K562 (cell line): ENCODE data around the gene MAPKAPK3. TPM values are rescaled to one million over a fixed set of nuclear protein-coding genes. Genes with fewer than 3 reads are reported as not detected.

ENCODE experiments used
- ATF7 ChIP-seq: fragments of 450-650 bp; IDR thresholded peaks from 2 replicates; pipeline ENCODE4 v1.7.1; 2014; ENCODE audit warnings: mild to moderate bottlenecking, moderate library complexity
- BRD4 ChIP-seq: fragments of 200-600 bp; sonication (generic); IDR thresholded peaks from 2 replicates; pipeline ENCODE4 v1.6.1; 2017; ENCODE audit warnings: inconsistent platforms
- CBFA2T2 ChIP-seq: fragments of 450-650 bp; conservative IDR thresholded peaks from 2 replicates; pipeline ENCODE4 v1.6.1; 2017; ENCODE audit warnings: mild to moderate bottlenecking
- FOXA1 ChIP-seq: fragments of 450-650 bp; IDR thresholded peaks from 2 replicates; pipeline ENCODE4 v1.6.1; 2016; ENCODE audit warnings: mild to moderate bottlenecking, borderline replicate concordance
- HLTF ChIP-seq: fragments of 450-650 bp; IDR thresholded peaks from 2 replicates; pipeline ENCODE4 v1.6.1; 2016
- HNRNPUL1 ChIP-seq: fragments of 200-400 bp; formaldehyde crosslinking; IDR thresholded peaks from 2 replicates; pipeline ENCODE4 v1.6.1; 2017; ENCODE audit warnings: low read length
- HOXB6 ChIP-seq: fragments of 250-450 bp; sonication (Bioruptor Pico); IDR thresholded peaks from 2 replicates; pipeline ENCODE4 v1.5.1; 2022; ENCODE audit warnings: mild to moderate bottlenecking, borderline replicate concordance
- KDM1A ChIP-seq, 2 experiments: fragments of 450-650 bp; IDR thresholded peaks; 2 replicates each; pipeline ENCODE4 v1.6.1; 2016; ENCODE audit warnings: mild to moderate bottlenecking in 2 of 2
- KDM5B ChIP-seq: fragments of 200-600 bp; sonication (generic); IDR thresholded peaks from 2 replicates; pipeline ENCODE4 v1.6.1; 2012; ENCODE audit warnings: low read depth, mild to moderate bottlenecking, moderate library complexity, low read length, control low read depth, inconsistent platforms; ENCODE audit not compliant: insufficient replicate concordance
- KLF1 ChIP-seq: fragments of 450-650 bp; IDR thresholded peaks from 2 replicates; pipeline ENCODE4 v1.6.1; 2016; ENCODE audit warnings: missing genetic modification characterization, missing compliant biosample characterization
- NR2F6 ChIP-seq: fragments of 450-650 bp; formaldehyde crosslinking; IDR thresholded peaks from 2 replicates; pipeline ENCODE4 v1.4.0; 2020; ENCODE audit warnings: mild to moderate bottlenecking
- POLR2AphosphoS5 ChIP-seq: IDR thresholded peaks from 2 replicates; pipeline ENCODE4 v1.6.1; 2011; ENCODE audit warnings: mild to moderate bottlenecking, low read depth, low read length, moderate library complexity; ENCODE audit not compliant: control insufficient read depth, insufficient read depth
- PRDM10 ChIP-seq: fragments of 450-650 bp; IDR thresholded peaks from 2 replicates; pipeline ENCODE4 v1.6.1; 2018; ENCODE audit not compliant: partially characterized antibody
- RAD51 ChIP-seq: fragments of 450-650 bp; IDR thresholded peaks from 2 replicates; pipeline ENCODE4 v1.7.1; 2016; ENCODE audit warnings: low read depth, mild to moderate bottlenecking, borderline replicate concordance
- RBBP5 ChIP-seq: fragments of 200-600 bp; sonication (generic); IDR thresholded peaks from 2 replicates; pipeline ENCODE4 v1.6.1; 2012; ENCODE audit warnings: borderline replicate concordance, mild to moderate bottlenecking, low read length, control low read depth, inconsistent platforms; ENCODE audit not compliant: insufficient read depth, poor library complexity, severe bottlenecking
- TCF7 ChIP-seq: sonication (generic); IDR thresholded peaks from 2 replicates; pipeline ENCODE4 v1.6.1; 2016; ENCODE audit warnings: antibody characterized with exemption, borderline replicate concordance
- ZKSCAN3 ChIP-seq: fragments of 250-450 bp; sonication (Bioruptor Pico); IDR thresholded peaks from 2 replicates; pipeline ENCODE4 v1.4.0; 2020
- ZNF121 ChIP-seq: sonication (generic); formaldehyde crosslinking; conservative IDR thresholded peaks from 2 replicates; pipeline ENCODE4 v1.8.0; 2022; ENCODE audit warnings: missing genetic modification reagents
- ZNF133 ChIP-seq: fragments of 250-450 bp; sonication (Bioruptor Pico); IDR thresholded peaks from 2 replicates; pipeline ENCODE4 v1.4.0; 2020; ENCODE audit warnings: mild to moderate bottlenecking
- ZNF277 ChIP-seq: fragments of 250-450 bp; sonication (Bioruptor Pico); IDR thresholded peaks from 2 replicates; pipeline ENCODE4 v1.8.0; 2022; ENCODE audit warnings: inconsistent platforms, mild to moderate bottlenecking, moderate library complexity, borderline replicate concordance
- ZNF507 ChIP-seq: conservative IDR thresholded peaks from 2 replicates; pipeline ENCODE4 v1.6.1; 2017; ENCODE audit warnings: missing genetic modification characterization, missing compliant biosample characterization
- ZNF785 ChIP-seq: fragments of 250-450 bp; sonication (Bioruptor Pico); IDR thresholded peaks from 2 replicates; pipeline ENCODE4 v1.4.0; 2020; ENCODE audit warnings: mild to moderate bottlenecking
- polyA plus RNA-seq, 8 experiments: library from polyadenylated mRNA; depleted of rRNA in 4 of 8; stranded (reverse) in 5 of 8; unstranded in 3 of 8; fragments of >200 nt; fragmentation: Nextera tagmentation in 2 of 8; fragmentation: Illumina TruSeq in 1 of 8; extraction: Ambion mirVana in 2 of 8; extraction: Trizol in 1 of 8; gene quantifications; 2 replicates each; pipeline versions ENCODE4 v1.2.1 to v1.2.3, GENCODE V29; 2011 to 2014; ENCODE audit warnings: inconsistent platforms in 1 of 8, missing spikeins in 1 of 8
- total RNA-seq, 7 experiments: library from RNA; depleted of rRNA in 6 of 7; stranded (reverse); fragments of >200 nt in 6 of 7; fragmentation: Illumina TruSeq in 2 of 7; extraction: Trizol in 2 of 7; gene quantifications; 2 replicates each; pipeline versions ENCODE4 v1.2.1 to v1.2.3, GENCODE V29; 2011 to 2021; ENCODE audit warnings: low replicate concordance in 1 of 7
- TF ChIP-seq, protein P1 (sequence below): sonication (generic); formaldehyde crosslinking; IDR thresholded peaks from 2 replicates; pipeline ENCODE4 v1.8.1; 2023; ENCODE audit warnings: mild to moderate bottlenecking, missing genetic modification reagents

MAPKAPK3 gene
- total and polyA plus RNA-seq, 9 of the 15 experiments (the other 6 are each of a cell fraction or from before 2014, with no cell fraction given): 8.0 to 56.4 (median 41.2) TPM

DNA sequence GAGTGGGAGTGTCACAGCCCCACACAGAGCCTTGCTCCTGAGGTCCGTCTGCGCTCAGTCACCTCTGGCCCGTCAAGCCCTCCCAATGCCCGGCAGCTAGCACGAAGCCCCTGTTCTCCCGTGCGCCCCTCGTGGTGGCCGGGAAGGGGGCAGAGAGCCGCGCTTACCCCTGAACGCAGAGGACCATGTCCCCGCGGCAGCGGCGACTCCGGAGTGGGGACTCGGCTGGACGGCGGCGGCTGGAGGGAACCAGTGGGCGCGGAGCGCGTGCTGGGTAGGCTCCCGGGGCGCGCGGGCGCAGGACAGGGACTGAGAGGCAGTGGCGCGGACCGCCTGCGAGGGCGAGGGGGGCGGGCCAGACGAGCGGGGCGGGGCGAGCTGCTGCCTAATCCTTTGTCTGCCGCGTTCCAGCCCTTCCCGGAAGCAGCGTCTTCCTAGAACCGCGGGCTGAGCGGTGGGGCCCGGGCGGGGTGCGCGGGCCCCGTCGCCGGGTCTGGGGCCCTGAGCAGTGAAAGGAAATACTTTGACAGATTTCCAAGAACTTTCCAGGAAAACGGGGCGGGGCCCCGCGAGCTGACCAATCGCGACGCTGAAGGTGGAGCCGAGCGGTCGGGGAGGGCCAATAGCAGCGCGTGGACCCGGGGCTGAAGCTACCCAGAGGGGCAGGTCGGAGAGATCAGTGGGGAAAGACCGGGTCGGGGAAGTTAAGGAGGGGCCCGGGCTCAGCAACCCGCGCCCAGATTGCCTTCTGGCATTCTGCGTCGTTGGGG is 5.3 kb upstream of the MAPKAPK3 start, which contains the start of gene CISH (continued):
- TF ChIP-seq, protein P1, sequence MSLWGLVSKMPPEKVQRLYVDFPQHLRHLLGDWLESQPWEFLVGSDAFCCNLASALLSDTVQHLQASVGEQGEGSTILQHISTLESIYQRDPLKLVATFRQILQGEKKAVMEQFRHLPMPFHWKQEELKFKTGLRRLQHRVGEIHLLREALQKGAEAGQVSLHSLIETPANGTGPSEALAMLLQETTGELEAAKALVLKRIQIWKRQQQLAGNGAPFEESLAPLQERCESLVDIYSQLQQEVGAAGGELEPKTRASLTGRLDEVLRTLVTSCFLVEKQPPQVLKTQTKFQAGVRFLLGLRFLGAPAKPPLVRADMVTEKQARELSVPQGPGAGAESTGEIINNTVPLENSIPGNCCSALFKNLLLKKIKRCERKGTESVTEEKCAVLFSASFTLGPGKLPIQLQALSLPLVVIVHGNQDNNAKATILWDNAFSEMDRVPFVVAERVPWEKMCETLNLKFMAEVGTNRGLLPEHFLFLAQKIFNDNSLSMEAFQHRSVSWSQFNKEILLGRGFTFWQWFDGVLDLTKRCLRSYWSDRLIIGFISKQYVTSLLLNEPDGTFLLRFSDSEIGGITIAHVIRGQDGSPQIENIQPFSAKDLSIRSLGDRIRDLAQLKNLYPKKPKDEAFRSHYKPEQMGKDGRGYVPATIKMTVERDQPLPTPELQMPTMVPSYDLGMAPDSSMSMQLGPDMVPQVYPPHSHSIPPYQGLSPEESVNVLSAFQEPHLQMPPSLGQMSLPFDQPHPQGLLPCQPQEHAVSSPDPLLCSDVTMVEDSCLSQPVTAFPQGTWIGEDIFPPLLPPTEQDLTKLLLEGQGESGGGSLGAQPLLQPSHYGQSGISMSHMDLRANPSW (CRISPR knock-in tag): no peak
- peak; percentile 37; the same call in 1 of the 2 replicates for TF ChIP-seq POLR2AphosphoS5
- no peak for TF ChIP-seq TCF7
- TF ChIP-seq RAD51: no peak
- peak; percentile 81 to 82 for TF ChIP-seq KDM1A (IDR thresholded peaks at IDR 0.05)
- TF ChIP-seq ZKSCAN3 (CRISPR knock-in tag): no peak
- TF ChIP-seq RBBP5: no peak
- no peak for TF ChIP-seq ZNF133 (CRISPR knock-in tag)
- no peak for TF ChIP-seq KLF1 (tag)
- no peak for TF ChIP-seq ZNF785 (CRISPR knock-in tag)
- TF ChIP-seq HLTF: no peak
- no peak for TF ChIP-seq BRD4
- peak; percentile 74; the same call in 1 of the 2 replicates for TF ChIP-seq ATF7
- TF ChIP-seq ZNF507 (tag): no peak
- no peak for TF ChIP-seq FOXA1
- no peak for TF ChIP-seq ZNF277 (CRISPR knock-in tag)
- TF ChIP-seq ZNF121 (CRISPR knock-in tag): no peak
- no peak for TF ChIP-seq HOXB6 (CRISPR knock-in tag)
- TF ChIP-seq KDM5B: no peak
- TF ChIP-seq PRDM10: peak; percentile 57
- TF ChIP-seq HNRNPUL1: no peak
- TF ChIP-seq NR2F6: no peak
- peak; percentile 54 for TF ChIP-seq CBFA2T2
